Astrocyte (in vitro differentiated cells and primary cell): ENCODE data around the gene SCUBE1.

Experiments used
- CTCF ChIP-seq: IDR thresholded peaks from 2 replicates; pipeline ENCODE4 v1.5.1; 2011; ENCODE audit warnings: low read depth, mild to moderate bottlenecking, inconsistent platforms, low read length, moderate library complexity; ENCODE audit not compliant: insufficient read depth
- EZH2 ChIP-seq: IDR thresholded peaks from 2 replicates; pipeline ENCODE4 v1.6.1; 2012; ENCODE audit warnings: mild to moderate bottlenecking, low read length, inconsistent platforms; ENCODE audit not compliant: insufficient read depth

GRCh38 chr22:43334378-43334777, 8.8 kb downstream of the SCUBE1 start:
- no peak for TF ChIP-seq CTCF
- TF ChIP-seq EZH2: no peak
